Natural killer cell (primary cell): ENCODE measurements around the gene TMEM233. TPM values are rescaled to one million over a fixed set of nuclear protein-coding genes. Genes with fewer than 3 reads are reported as not detected.
A peak's percentile ranks its signal among the peaks of the same experiment; 100 is the strongest.

Experiments used
- ATAC-seq, 3 donors: fragments of 150-1000 bp in 2 of 3; fragments of 200-7000 bp in 1 of 3; cut with Tn5 transposase; 1 replicate in 1 of 3; 2 replicates in 2 of 3; pipeline ENCODE4 v1.10.0; 2021; ENCODE audit warnings: mild to moderate bottlenecking in 2 of 3, moderate library complexity in 2 of 3
- DNase-seq, 2 donors: peaks; one replicate each; pipeline versions ENCODE4 v3.0.0 to v3.0.0-alpha.2; 2013 to 2021; ENCODE audit warnings: mixed read lengths in 1 of 2
- H3K27ac ChIP-seq: one replicate; pipeline ENCODE4 v1.5.1; 2013; ENCODE audit warnings: mild to moderate bottlenecking, low read length
- H3K27me3 ChIP-seq: one replicate; pipeline ENCODE4 v1.6.1; 2013; ENCODE audit warnings: low read length; ENCODE audit not compliant: control insufficient read depth, insufficient read depth
- H3K36me3 ChIP-seq: one replicate; pipeline ENCODE4 v1.6.1; 2013; ENCODE audit warnings: low read length; ENCODE audit not compliant: control insufficient read depth, insufficient read depth
- H3K4me1 ChIP-seq: one replicate; pipeline ENCODE4 v1.6.1; 2013; ENCODE audit warnings: low read length; ENCODE audit not compliant: control insufficient read depth, insufficient read depth
- H3K4me3 ChIP-seq: one replicate; pipeline ENCODE4 v1.5.1; 2013; ENCODE audit warnings: low read length
- H3K9me3 ChIP-seq: one replicate; pipeline ENCODE4 v1.6.1; 2013; ENCODE audit warnings: low read length; ENCODE audit not compliant: control insufficient read depth, insufficient read depth
- H3K27ac Mint-ChIP-seq, 2 donors: one replicate each; pipeline ENCODE4 v1.8.0; 2022; ENCODE audit warnings: mild to moderate bottlenecking in 2 of 2, mixed read lengths in 2 of 2, moderate library complexity in 1 of 2
- H3K27me3 Mint-ChIP-seq, 2 donors: one replicate each; pipeline ENCODE4 v1.8.0; 2022; ENCODE audit warnings: low read depth in 2 of 2, mixed read lengths in 2 of 2
- H3K36me3 Mint-ChIP-seq: one replicate; pipeline ENCODE4 v1.8.0; 2022; ENCODE audit warnings: mixed read lengths
- H3K4me1 Mint-ChIP-seq, 2 donors: one replicate each; pipeline ENCODE4 v1.8.0; 2022; ENCODE audit warnings: mixed read lengths in 2 of 2
- H3K4me3 Mint-ChIP-seq: one replicate; pipeline ENCODE4 v1.8.0; 2022; ENCODE audit warnings: mild to moderate bottlenecking, moderate library complexity, mixed read lengths
- H3K9me3 Mint-ChIP-seq, 2 donors: one replicate each; pipeline ENCODE4 v1.8.0; 2022; ENCODE audit warnings: mixed read lengths in 2 of 2
- WGBS: methylation state at CpG from one replicate; pipeline ENCODE4 v1.1.7; 2013; ENCODE audit warnings: missing lambda C conversion rate; ENCODE audit not compliant: insufficient coverage; 5-methylcytosine and 5-hydroxymethylcytosine counted together
- intact Hi-C: fragments of 100-400 bp; cut with micrococcal nuclease; formaldehyde crosslinking; loops from one replicate; pipeline ENCODE4 v1.14.2; 2022
- total RNA-seq, 4 donors: library from RNA; stranded (reverse); fragments of 120-200 nt in 1 of 4; gene quantifications; one replicate each; pipeline versions ENCODE4 v1.2.3 to v1.2.4, GENCODE V29; 2013 to 2022
- TF ChIP-seq, protein P1 (sequence below): fragments of 200-600 bp; IDR thresholded peaks from one replicate; pipeline ENCODE4 v1.8.0; 2022; ENCODE audit warnings: antibody characterized with exemption

TMEM233 gene
- total RNA-seq, 3 donors from 2014 or later (not counting 1 experiment from before 2014, with no cell fraction given), result not detected

GRCh38 chr12:119679490-119679889, 85.9 kb downstream of the TMEM233 start:
- peaks cover 8% of the 10 kb centered on the region for H3K36me3 Mint-ChIP-seq
- no peaks in the 10 kb centered on the region for H3K4me1 Mint-ChIP-seq
- ATAC-seq (no peak), DNase-seq (no peak)
- no peaks in the 10 kb centered on the region for H3K27me3 Mint-ChIP-seq
- Histone ChIP-seq H3K27ac (no peak overlapping the region), H3K4me3 (no peak overlapping the region), H3K36me3 (peaks cover 75% of the 10 kb centered on the region), H3K27me3 (no peaks in the 10 kb centered on the region), H3K9me3 (no peaks in the 10 kb centered on the region), H3K4me1 (peaks cover 6% of the 10 kb centered on the region)
- 93% methylated on average over 10 of the region's 10 CpGs for WGBS
- H3K9me3 Mint-ChIP-seq, result no peaks in the 10 kb centered on the region
- TF ChIP-seq, protein P1, sequence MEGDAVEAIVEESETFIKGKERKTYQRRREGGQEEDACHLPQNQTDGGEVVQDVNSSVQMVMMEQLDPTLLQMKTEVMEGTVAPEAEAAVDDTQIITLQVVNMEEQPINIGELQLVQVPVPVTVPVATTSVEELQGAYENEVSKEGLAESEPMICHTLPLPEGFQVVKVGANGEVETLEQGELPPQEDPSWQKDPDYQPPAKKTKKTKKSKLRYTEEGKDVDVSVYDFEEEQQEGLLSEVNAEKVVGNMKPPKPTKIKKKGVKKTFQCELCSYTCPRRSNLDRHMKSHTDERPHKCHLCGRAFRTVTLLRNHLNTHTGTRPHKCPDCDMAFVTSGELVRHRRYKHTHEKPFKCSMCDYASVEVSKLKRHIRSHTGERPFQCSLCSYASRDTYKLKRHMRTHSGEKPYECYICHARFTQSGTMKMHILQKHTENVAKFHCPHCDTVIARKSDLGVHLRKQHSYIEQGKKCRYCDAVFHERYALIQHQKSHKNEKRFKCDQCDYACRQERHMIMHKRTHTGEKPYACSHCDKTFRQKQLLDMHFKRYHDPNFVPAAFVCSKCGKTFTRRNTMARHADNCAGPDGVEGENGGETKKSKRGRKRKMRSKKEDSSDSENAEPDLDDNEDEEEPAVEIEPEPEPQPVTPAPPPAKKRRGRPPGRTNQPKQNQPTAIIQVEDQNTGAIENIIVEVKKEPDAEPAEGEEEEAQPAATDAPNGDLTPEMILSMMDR, result no peak
- H3K27ac Mint-ChIP-seq, result no peak overlapping the region
- no peak overlapping the region for H3K4me3 Mint-ChIP-seq
- intact Hi-C loops, result no loop called here

DNA sequence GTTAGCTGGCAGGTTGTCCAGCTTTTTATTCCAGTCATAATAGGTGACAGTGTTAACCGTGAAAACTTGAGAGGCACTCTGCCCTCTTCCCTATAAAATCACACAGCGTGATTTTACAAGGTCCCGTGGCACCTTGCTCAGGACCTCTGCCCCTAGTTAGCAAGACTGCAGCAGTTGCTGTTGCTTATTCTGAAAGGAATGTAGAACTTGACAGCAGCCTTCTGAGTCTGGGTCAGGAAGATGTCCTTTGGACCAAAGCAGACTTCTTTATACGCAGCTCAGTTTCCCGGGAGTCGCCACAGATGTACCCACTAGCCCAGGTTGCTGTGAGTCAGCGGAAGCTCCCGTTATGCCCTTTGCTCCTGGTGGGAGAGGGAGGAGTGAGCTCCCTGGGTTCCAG, 87.5 kb downstream of the TMEM233 start:
- intact Hi-C loops, result no loop called here
- no peak for DNase-seq
- no peak for ATAC-seq

GRCh38 chr12:119681728-119682638, 88.4 kb downstream of the TMEM233 start:
- intact Hi-C loops, result no loop called here
- H3K36me3 ChIP-seq, result peaks cover 52% of the 10 kb centered on the region

More for the DNA sequence above, 87.5 kb downstream of the TMEM233 start:
- H3K4me3 ChIP-seq, result no peak overlapping the region
- H3K27me3 ChIP-seq, result no peaks in the 10 kb centered on the region
- no peaks in the 10 kb centered on the region for H3K9me3 Mint-ChIP-seq
- TF ChIP-seq, protein P1, result no peak
- no peaks in the 10 kb centered on the region for H3K9me3 ChIP-seq
- H3K27ac Mint-ChIP-seq, result no peak overlapping the region
- no peak overlapping the region for H3K27ac ChIP-seq
- H3K36me3 Mint-ChIP-seq, result peaks cover 8% of the 10 kb centered on the region
- peaks cover 61% of the 10 kb centered on the region for H3K36me3 ChIP-seq
- no peaks in the 10 kb centered on the region for H3K4me1 Mint-ChIP-seq
- WGBS, result 98% methylated on average over 8 of the region's 8 CpGs
- H3K4me1 ChIP-seq, result peaks cover 6% of the 10 kb centered on the region
- no peak overlapping the region for H3K4me3 Mint-ChIP-seq
- no peaks in the 10 kb centered on the region for H3K27me3 Mint-ChIP-seq

More at GRCh38 chr12:119681728-119682638, 88.4 kb downstream of the TMEM233 start:
- Histone ChIP-seq H3K4me1 (peaks cover 6% of the 10 kb centered on the region), H3K4me3 (no peak overlapping the region), H3K27me3 (no peaks in the 10 kb centered on the region), H3K27ac (peak overlapping the region; percentile 61), H3K9me3 (no peaks in the 10 kb centered on the region)
- DNase-seq (no peak), ATAC-seq (no peak)
- 87% methylated on average over 8 of the region's 9 CpGs for WGBS
- TF ChIP-seq, protein P1, result no peak
- Mint-ChIP-seq H3K36me3 (peaks cover 2% of the 10 kb centered on the region), H3K9me3 (no peaks in the 10 kb centered on the region), H3K4me3 (no peak overlapping the region), H3K4me1 (no peaks in the 10 kb centered on the region), H3K27ac (peak overlapping the region; percentile 64 to 67), H3K27me3 (no peaks in the 10 kb centered on the region)
